ENCODE data around the gene FAM200C.

FAM200C gene

GRCh38 chr5:160366230-160366629 is 33.6 kb downstream of the FAM200C start:
- no peak for ATAC-seq
- TF ChIP-seq CSDC2 (CRISPR knock-in tag; IDR thresholded peaks at IDR 0.05): no peak

GRCh38 chr5:160363660-160364395 is 36.0 kb downstream of the FAM200C start:
- no peak for ATAC-seq
- TF ChIP-seq ZFP3 (CRISPR knock-in tag; IDR thresholded peaks at IDR 0.05) (no peak), RARB (CRISPR knock-in tag; IDR thresholded peaks at IDR 0.05) (no peak)

- no peak; the same call in 2 of the 3 replicates for ATAC-seq
- TF ChIP-seq PATZ1 (CRISPR knock-in tag; IDR thresholded peaks at IDR 0.05; ENCODE audit: borderline replicate concordance) (no peak), ISL1 (CRISPR knock-in tag; IDR thresholded peaks at IDR 0.05) (no peak)
Measured at GRCh38 chr5:160363211-160363610, 36.6 kb downstream of the FAM200C start.

- TF ChIP-seq SNAI2 (CRISPR knock-in tag; IDR thresholded peaks at IDR 0.05): no peak
- no peak for TF ChIP-seq ZNF8 (CRISPR knock-in tag; IDR thresholded peaks at IDR 0.05)
- no peak for TF ChIP-seq ESRRG (CRISPR knock-in tag; IDR thresholded peaks at IDR 0.05)
- no peak for TF ChIP-seq RARB (CRISPR knock-in tag; IDR thresholded peaks at IDR 0.05)
- TF ChIP-seq TSHZ2 (CRISPR knock-in tag; IDR thresholded peaks at IDR 0.05): no peak
- TF ChIP-seq TOX (CRISPR knock-in tag; IDR thresholded peaks at IDR 0.05; ENCODE audit: borderline replicate concordance): no peak
- TF ChIP-seq ZNF565 (CRISPR knock-in tag; conservative IDR thresholded peaks at IDR 0.05; ENCODE audit: low read depth): no peak
- no peak for TF ChIP-seq ISL1 (CRISPR knock-in tag; IDR thresholded peaks at IDR 0.05)
- TF ChIP-seq POU6F1 (CRISPR knock-in tag; IDR thresholded peaks at IDR 0.05; ENCODE audit: borderline replicate concordance, low read depth): no peak
- no peak for TF ChIP-seq PATZ1 (CRISPR knock-in tag; IDR thresholded peaks at IDR 0.05; ENCODE audit: borderline replicate concordance)
- TF ChIP-seq ZFP3 (CRISPR knock-in tag; IDR thresholded peaks at IDR 0.05): no peak
- TF ChIP-seq CSDC2 (CRISPR knock-in tag; IDR thresholded peaks at IDR 0.05): no peak
- TF ChIP-seq ZC3H10 (CRISPR knock-in tag; IDR thresholded peaks at IDR 0.05): no peak
- no peak for TF ChIP-seq BACH2 (CRISPR knock-in tag; IDR thresholded peaks at IDR 0.05; ENCODE audit: borderline replicate concordance)
- no peak for TF ChIP-seq GLIS3 (CRISPR knock-in tag; IDR thresholded peaks at IDR 0.05)
- ATAC-seq: no peak
Measured at GRCh38 chr5:160361624-160362228, 38.1 kb downstream of the FAM200C start.

- TF ChIP-seq CSRNP3 (CRISPR knock-in tag; IDR thresholded peaks at IDR 0.05) (no peak), ZNF8 (CRISPR knock-in tag; IDR thresholded peaks at IDR 0.05) (no peak), ISL1 (CRISPR knock-in tag; IDR thresholded peaks at IDR 0.05) (no peak), POU6F1 (CRISPR knock-in tag; IDR thresholded peaks at IDR 0.05; ENCODE audit: borderline replicate concordance, low read depth) (no peak), SNAI2 (CRISPR knock-in tag; IDR thresholded peaks at IDR 0.05) (no peak), CSDC2 (CRISPR knock-in tag; IDR thresholded peaks at IDR 0.05) (no peak), PATZ1 (CRISPR knock-in tag; IDR thresholded peaks at IDR 0.05; ENCODE audit: borderline replicate concordance) (no peak)
- no peak for ATAC-seq
Measured at GRCh38 chr5:160360310-160360709, 39.5 kb downstream of the FAM200C start.
